Kidney (tissue), 14 donors: ENCODE results near the gene PDILT. TPM values are rescaled to one million over a fixed set of nuclear protein-coding genes. Genes with fewer than 3 reads are reported as not detected.

Experiments
- DNase-seq, 5 donors: peaks; one replicate each; pipeline ENCODE4 v3.0.0-alpha.2; 2013 to 2020
- FAIRE-seq: peaks from 2 replicates; lab custom pipeline; 2012; peaks lifted over from hg19 to GRCh38; lab: Jason Lieb, UNC
- H3K27ac ChIP-seq, 2 donors: one replicate each; pipeline ENCODE4 v1.7.0; 2013; ENCODE audit warnings: low read depth in 2 of 2, low read length in 2 of 2, inconsistent platforms in 1 of 2
- H3K27me3 ChIP-seq: one replicate; pipeline ENCODE4 v1.7.1; 2013; ENCODE audit warnings: low read length, inconsistent platforms; ENCODE audit not compliant: control insufficient read depth, insufficient read depth
- H3K36me3 ChIP-seq, 3 donors: one replicate each; pipeline versions ENCODE4 v1.7.0 to v1.7.1; 2013; ENCODE audit warnings: low read length in 3 of 3, control low read depth in 1 of 3, inconsistent platforms in 1 of 3; ENCODE audit not compliant: insufficient read depth in 3 of 3, control insufficient read depth in 2 of 3
- H3K4me1 ChIP-seq, 3 donors: one replicate each; pipeline versions ENCODE4 v1.7.0 to v1.7.1; 2013; ENCODE audit warnings: low read length in 3 of 3, inconsistent platforms in 1 of 3, low read depth in 1 of 3; ENCODE audit not compliant: control insufficient read depth in 2 of 3, insufficient read depth in 2 of 3
- H3K4me3 ChIP-seq, 3 donors: one replicate each; pipeline versions ENCODE4 v1.7.0 to v1.8.1; 2013; ENCODE audit warnings: low read length in 3 of 3, control low read depth in 1 of 3, inconsistent platforms in 1 of 3
- H3K9ac ChIP-seq, 3 donors: one replicate each; pipeline versions ENCODE4 v1.7.0 to v1.7.1; 2013; ENCODE audit warnings: low read length in 3 of 3, control low read depth in 1 of 3, inconsistent platforms in 1 of 3
- H3K9me3 ChIP-seq, 3 donors: one replicate each; pipeline versions ENCODE4 v1.7.0 to v1.7.1; 2013; ENCODE audit warnings: low read length in 3 of 3, control low read depth in 1 of 3, inconsistent platforms in 1 of 3; ENCODE audit not compliant: control insufficient read depth in 2 of 3, insufficient read depth in 1 of 3
- CTCF ChIP-seq: IDR thresholded peaks from 3 replicates; pipeline ENCODE4 v1.5.1; 2012; ENCODE audit warnings: mild to moderate bottlenecking, moderate library complexity, borderline replicate concordance; ENCODE audit not compliant: insufficient read depth; ENCODE audit errors: extremely low read depth
- intact Hi-C: fragments of 100-400 bp; cut with DNase I; formaldehyde crosslinking; loops from one replicate; pipeline ENCODE4 v1.11.1; 2022
- polyA plus RNA-seq: library from polyadenylated mRNA; stranded (reverse); fragments of 350-450 nt; fragmentation: Illumina TruSeq; extraction: RNeasy Lipid Tissue Mini Kit (QIAGEN cat#74804); gene quantifications from one replicate; pipeline ENCODE4 v1.2.3, GENCODE V29; 2014; ENCODE audit warnings: low read depth, low replicate concordance; ENCODE audit not compliant: insufficient read depth
- total RNA-seq: library from RNA; stranded (reverse); fragmentation: NEBNext Ultra II Directional; extraction: Animal tissue kit (Norgen Biotek cat#: 25700); gene quantifications from one replicate; pipeline ENCODE4 v1.2.1, GENCODE V29; 2021
- donor health status: control.
- donor health status: control.
- donor health status: control.
- donor health status: control.
- donor health status: control.
- donor health status: DM: yes; HTN: yes; CAD: no.
- donor health status: Normal renal cell carcinoma (clear cell type).

Gene PDILT
- total and polyA plus RNA-seq, 2 donors from 2014 or later: not detected

- TF ChIP-seq CTCF: no peak
- H3K4me1 ChIP-seq: peaks cover 0 to 4% (median 0%) of the 10 kb centered on the region in 3 donors
- H3K27me3 ChIP-seq: no peaks in the 10 kb centered on the region
- peak overlapping the region in 1 of 3 donors; percentile 42 for H3K4me3 ChIP-seq
- no peak for FAIRE-seq
- intact Hi-C loops: no loop called here
- peaks cover 0 to 3% (median 0%) of the 10 kb centered on the region in 3 donors for H3K36me3 ChIP-seq
- no peak for DNase-seq
- H3K9ac ChIP-seq: peak overlapping the region in 1 of 3 donors; percentile 46
- H3K9me3 ChIP-seq: no peaks in the 10 kb centered on the region
- H3K27ac ChIP-seq: peak overlapping the region in 1 of 2 donors; percentile 76
These were observed 56.7 kb downstream of the PDILT start for GRCh38 chr16:20347666-20348364.

- intact Hi-C loops: no loop called here
- H3K27me3 ChIP-seq: no peaks in the 10 kb centered on the region
- TF ChIP-seq CTCF: no peak
- peaks cover 0 to 4% (median 0%) of the 10 kb centered on the region in 3 donors for H3K4me1 ChIP-seq
- H3K9me3 ChIP-seq: no peaks in the 10 kb centered on the region
- DNase-seq (no peak), FAIRE-seq (no peak)
- peaks cover 0 to 3% (median 0%) of the 10 kb centered on the region in 3 donors for H3K36me3 ChIP-seq
- H3K9ac ChIP-seq: no peak overlapping the region
- H3K27ac ChIP-seq: no peak overlapping the region
- no peak overlapping the region for H3K4me3 ChIP-seq
These were observed 59.9 kb downstream of the PDILT start for GRCh38 chr16:20344611-20345010.

GRCh38 chr16:20339744-20340143, 64.8 kb downstream of the PDILT start:
- H3K27me3 ChIP-seq: no peaks in the 10 kb centered on the region
- H3K9me3 ChIP-seq: no peaks in the 10 kb centered on the region
- DNase-seq (no peak), FAIRE-seq (no peak)
- H3K4me3 ChIP-seq: no peak overlapping the region
- no peaks in the 10 kb centered on the region for H3K4me1 ChIP-seq
- intact Hi-C loops: no loop called here
- no peak overlapping the region for H3K9ac ChIP-seq
- no peak for TF ChIP-seq CTCF
- no peak overlapping the region for H3K27ac ChIP-seq
- no peaks in the 10 kb centered on the region for H3K36me3 ChIP-seq
